Kidney epithelial cell (primary cell): ENCODE measurements around the gene MANBA. TPM values are rescaled to one million over a fixed set of nuclear protein-coding genes. Genes with fewer than 3 reads are reported as not detected.

Experiments
- DNase-seq: peaks from one replicate; pipeline ENCODE4 v3.0.0-alpha.2; 2010; ENCODE audit warnings: low read depth
- H3K27me3 ChIP-seq: 2 replicates; pipeline ENCODE4 v1.6.0; 2011; ENCODE audit warnings: low read length; ENCODE audit not compliant: control insufficient read depth, insufficient read depth
- H3K36me3 ChIP-seq: 2 replicates; pipeline ENCODE4 v1.5.1; 2011; ENCODE audit warnings: low read length; ENCODE audit not compliant: control insufficient read depth, insufficient read depth
- H3K4me3 ChIP-seq: 2 replicates; pipeline ENCODE4 v1.5.1; 2011; ENCODE audit warnings: low read depth, mild to moderate bottlenecking, control low read depth, low read length
- total RNA-seq: library from RNA; depleted of rRNA; stranded (reverse); fragments of >200 nt; gene quantifications from 2 replicates; pipeline ENCODE4 v1.2.3, GENCODE V29; 2015
- TF ChIP-seq, protein P1 (sequence below): IDR thresholded peaks from 2 replicates; pipeline ENCODE4 v1.5.1; 2011; ENCODE audit warnings: mild to moderate bottlenecking, moderate library complexity, low read length, control low read depth, inconsistent platforms; ENCODE audit not compliant: insufficient read depth, poor library complexity, severe bottlenecking

Gene MANBA
- total RNA-seq, result 14.7 and 20.5 TPM in 2 replicates

DNA sequence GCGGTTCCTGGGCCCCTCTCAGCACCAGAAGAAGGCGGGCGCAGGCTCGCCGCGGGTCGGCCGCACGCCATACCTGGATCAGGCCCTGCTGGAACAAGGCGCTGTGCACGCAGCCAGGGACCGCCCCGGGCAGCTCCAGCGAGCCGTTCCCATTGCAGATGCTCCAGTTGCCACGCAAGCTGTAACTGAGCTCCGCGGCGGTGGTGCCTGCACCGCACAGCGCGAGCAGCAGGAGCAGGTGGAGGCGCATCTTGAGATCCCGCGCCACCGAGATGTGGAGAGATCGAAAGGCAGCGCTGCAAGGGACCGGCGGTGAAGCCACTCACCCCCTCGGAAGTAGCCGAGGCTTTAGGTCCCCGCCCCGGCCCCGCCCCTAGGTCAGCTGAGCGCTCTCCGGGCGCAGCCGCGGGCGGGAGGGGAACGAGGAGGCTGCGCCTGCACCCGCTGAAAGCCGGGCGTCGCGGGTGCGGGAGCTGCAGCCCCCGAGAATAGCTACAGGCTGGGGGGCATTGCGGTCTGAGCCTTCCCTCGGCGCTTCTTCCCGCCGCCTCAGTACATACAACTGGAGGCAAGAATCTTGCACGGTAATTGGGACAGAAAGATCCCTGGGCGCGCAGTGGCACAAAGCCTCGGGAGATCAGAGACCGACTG, at the start of gene MANBA:
Gene MANBA, minus strand, starts transcription at position 324 of the 651 bp plus-strand sequence. Its CDS starts 74 bp downstream, at position 250.
- TF ChIP-seq, protein P1, sequence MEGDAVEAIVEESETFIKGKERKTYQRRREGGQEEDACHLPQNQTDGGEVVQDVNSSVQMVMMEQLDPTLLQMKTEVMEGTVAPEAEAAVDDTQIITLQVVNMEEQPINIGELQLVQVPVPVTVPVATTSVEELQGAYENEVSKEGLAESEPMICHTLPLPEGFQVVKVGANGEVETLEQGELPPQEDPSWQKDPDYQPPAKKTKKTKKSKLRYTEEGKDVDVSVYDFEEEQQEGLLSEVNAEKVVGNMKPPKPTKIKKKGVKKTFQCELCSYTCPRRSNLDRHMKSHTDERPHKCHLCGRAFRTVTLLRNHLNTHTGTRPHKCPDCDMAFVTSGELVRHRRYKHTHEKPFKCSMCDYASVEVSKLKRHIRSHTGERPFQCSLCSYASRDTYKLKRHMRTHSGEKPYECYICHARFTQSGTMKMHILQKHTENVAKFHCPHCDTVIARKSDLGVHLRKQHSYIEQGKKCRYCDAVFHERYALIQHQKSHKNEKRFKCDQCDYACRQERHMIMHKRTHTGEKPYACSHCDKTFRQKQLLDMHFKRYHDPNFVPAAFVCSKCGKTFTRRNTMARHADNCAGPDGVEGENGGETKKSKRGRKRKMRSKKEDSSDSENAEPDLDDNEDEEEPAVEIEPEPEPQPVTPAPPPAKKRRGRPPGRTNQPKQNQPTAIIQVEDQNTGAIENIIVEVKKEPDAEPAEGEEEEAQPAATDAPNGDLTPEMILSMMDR, result no peak
- DNase-seq, result no peak
- Histone ChIP-seq H3K36me3 (no peaks in the 10 kb centered on the region), H3K27me3 (no peaks in the 10 kb centered on the region), H3K4me3 (peak within 1 kb of the TSS; percentile 82)

DNA sequence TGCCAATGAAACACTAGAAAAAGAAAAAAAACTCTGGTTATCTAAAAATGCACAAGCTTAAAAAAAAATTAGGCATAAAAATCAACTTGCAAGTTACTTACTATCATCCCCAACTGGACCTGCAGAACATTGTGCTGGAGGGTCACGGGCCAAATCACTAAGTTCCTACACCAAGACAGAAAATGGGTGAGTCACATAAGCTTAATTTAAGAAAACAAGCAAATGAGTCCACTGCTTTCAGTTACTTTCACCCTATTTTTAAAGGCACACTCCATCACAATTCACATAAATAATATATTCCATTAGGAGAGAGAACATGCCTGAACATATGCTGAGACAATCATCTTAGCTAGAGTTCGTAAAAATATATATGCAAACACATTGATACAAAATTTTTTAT, 48.9 kb upstream of the MANBA start:
- Histone ChIP-seq H3K27me3 (no peaks in the 10 kb centered on the region), H3K36me3 (no peaks in the 10 kb centered on the region), H3K4me3 (no peak overlapping the region)
- DNase-seq, result no peak
- TF ChIP-seq, protein P1, result no peak

DNA sequence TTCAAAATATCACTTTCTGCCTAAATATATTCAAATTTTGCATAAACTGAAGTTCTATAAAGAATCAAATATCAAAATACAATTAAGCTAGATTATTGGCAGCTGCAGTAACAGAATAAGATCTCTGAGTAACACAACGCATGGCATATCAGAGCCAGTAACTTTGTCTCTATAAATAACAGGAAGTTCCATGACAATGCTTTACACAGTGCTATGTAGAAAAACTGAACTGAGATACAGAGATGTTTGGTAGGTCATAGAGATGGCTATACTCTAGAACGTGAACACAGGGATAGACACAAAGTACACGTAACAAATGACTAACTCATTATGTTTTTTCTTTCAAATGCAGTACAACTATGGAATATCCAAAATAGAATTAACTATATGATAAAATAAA, 48.4 kb upstream of the MANBA start:
- no peaks in the 10 kb centered on the region for H3K27me3 ChIP-seq
- TF ChIP-seq, protein P1, result no peak
- DNase-seq, result no peak
- H3K36me3 ChIP-seq, result peaks cover under 1% of the 10 kb centered on the region
- no peak overlapping the region for H3K4me3 ChIP-seq

DNA sequence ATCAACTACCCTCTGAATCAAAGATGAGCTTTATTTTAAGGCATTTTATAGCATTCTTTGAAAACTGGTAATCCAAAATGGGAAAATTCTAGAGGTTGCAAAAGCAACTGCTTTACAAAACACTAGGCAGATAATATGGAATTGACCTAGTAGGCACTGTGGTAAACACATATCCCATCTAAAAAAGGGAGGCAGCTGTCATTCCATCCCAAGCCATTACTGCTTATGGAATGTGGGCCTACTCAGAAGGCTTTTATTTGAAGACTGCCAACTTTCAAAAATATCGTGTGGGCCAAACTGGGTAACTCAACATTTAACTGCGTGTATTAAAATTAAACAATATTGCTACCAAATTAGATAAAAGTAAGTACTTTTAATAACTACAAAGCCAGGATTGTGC, 47.2 kb upstream of the MANBA start:
- H3K27me3 ChIP-seq, result no peaks in the 10 kb centered on the region
- no peak for DNase-seq
- TF ChIP-seq, protein P1, result no peak
- peaks cover 3% of the 10 kb centered on the region for H3K36me3 ChIP-seq
- no peak overlapping the region for H3K4me3 ChIP-seq

DNA sequence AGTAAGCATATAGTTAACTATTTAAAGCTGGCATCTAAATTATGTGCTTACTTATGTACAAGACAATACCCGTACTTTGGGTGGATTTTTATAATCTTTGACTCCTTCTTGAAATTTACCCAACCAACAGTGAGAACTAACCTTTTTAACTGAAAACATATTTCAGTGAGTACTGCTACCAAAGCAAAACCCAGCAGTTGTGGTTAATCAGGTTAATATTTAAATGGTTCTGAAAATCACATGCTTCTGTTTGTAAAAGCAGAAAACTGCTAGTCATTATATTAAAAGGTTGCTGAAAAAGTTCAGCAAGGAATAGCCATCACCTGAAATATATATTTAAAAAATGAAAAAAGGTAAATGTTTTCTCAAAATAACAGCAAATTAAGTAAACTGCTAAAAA, 46.6 kb upstream of the MANBA start:
- Histone ChIP-seq H3K27me3 (no peaks in the 10 kb centered on the region), H3K36me3 (peaks cover 3% of the 10 kb centered on the region), H3K4me3 (no peak overlapping the region)
- no peak for DNase-seq
- TF ChIP-seq, protein P1, result no peak

DNA sequence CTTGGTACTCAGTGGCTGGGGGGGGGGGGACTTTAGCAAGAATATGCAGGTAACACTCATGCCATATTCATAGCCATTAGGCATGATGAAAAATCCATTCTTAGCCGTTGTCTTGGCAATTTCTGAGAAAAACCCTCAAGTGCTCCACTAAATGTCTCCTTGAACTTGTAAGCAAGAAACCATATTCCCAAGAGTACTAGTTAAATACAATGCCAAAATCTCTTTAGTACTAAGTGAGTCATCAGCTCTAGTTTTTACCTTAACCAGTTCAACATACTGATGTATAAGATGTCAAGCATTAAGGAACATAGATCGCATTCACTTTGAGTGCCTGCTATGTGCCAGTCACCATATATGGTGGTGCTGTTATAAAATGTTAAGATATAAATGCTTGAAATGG, 39.0 kb upstream of the MANBA start:
- Histone ChIP-seq H3K27me3 (no peaks in the 10 kb centered on the region), H3K36me3 (peaks cover 3% of the 10 kb centered on the region), H3K4me3 (no peak overlapping the region)
- no peak for DNase-seq
- TF ChIP-seq, protein P1, result no peak
